ENCODE results near the gene RAC3.

DNA sequence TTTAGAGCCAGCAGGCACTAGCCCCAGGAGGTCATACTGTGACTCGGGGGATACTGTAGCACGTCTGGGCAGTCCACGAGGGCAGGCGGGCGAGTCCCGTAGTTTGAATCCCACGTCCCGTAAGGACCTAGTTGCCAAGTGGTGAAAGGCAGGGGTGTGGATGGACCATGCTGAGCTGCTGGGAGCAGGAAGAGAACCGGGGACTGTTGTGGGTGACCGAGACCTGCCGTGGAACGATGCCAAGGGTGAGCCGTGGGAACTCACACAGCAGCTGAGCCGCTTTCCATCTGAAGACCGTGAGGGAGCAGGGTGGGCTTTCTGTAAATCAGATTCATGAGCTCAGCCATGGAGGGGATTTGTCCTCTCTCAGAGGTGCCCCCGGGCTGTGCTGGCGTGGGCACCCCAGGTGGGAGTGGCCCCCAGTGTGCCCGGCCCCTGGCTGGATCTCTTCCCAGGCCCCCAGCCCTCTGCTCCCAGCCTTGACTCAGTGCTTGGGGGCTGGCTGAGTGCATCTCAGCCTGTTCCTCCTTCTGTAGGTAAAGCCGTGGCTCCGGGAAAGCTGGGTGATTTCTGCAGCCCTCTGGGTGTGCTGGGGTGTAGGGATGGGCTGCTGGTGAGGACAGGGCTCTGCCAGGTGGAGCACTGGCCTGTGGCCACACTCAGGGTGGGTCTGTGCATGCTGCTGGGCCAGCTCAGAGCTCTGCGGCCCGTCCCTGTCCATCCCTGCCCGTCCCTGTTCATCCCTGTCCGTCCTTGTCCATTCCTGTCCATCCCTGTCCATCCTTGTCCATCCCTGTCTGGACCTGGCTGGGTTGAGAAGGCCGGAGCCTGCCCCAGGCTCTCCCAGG, 40.4 kb upstream of the RAC3 start:
- TF ChIP-seq, protein P1, sequence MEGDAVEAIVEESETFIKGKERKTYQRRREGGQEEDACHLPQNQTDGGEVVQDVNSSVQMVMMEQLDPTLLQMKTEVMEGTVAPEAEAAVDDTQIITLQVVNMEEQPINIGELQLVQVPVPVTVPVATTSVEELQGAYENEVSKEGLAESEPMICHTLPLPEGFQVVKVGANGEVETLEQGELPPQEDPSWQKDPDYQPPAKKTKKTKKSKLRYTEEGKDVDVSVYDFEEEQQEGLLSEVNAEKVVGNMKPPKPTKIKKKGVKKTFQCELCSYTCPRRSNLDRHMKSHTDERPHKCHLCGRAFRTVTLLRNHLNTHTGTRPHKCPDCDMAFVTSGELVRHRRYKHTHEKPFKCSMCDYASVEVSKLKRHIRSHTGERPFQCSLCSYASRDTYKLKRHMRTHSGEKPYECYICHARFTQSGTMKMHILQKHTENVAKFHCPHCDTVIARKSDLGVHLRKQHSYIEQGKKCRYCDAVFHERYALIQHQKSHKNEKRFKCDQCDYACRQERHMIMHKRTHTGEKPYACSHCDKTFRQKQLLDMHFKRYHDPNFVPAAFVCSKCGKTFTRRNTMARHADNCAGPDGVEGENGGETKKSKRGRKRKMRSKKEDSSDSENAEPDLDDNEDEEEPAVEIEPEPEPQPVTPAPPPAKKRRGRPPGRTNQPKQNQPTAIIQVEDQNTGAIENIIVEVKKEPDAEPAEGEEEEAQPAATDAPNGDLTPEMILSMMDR (IDR thresholded peaks at IDR 0.05): no peak
- TF ChIP-seq POLR2A (IDR thresholded peaks at IDR 0.05) (no peak), POLR2AphosphoS5 (IDR thresholded peaks at IDR 0.05) (no peak)

All from transverse colon (tissue), 4 donors.